Tibial nerve (tissue), 4 donors: ENCODE measurements around the gene FBXO30.

Source experiments
- CTCF ChIP-seq, 5 experiments: fragments of 200-600 bp in 3 of 5; fragments of 450-650 bp in 2 of 5; sonication (generic) in 3 of 5; IDR thresholded peaks; one replicate each; pipeline ENCODE4 v1.5.1; 2016 to 2019; ENCODE audit warnings: antibody characterized with exemption in 5 of 5, mild to moderate bottlenecking in 3 of 5, moderate library complexity in 2 of 5
- EP300 ChIP-seq, 2 donors: sonication (generic); formaldehyde crosslinking; IDR thresholded peaks; one replicate each; pipeline ENCODE4 v1.6.1; 2017; ENCODE audit warnings: antibody characterized with exemption in 2 of 2, mild to moderate bottlenecking in 1 of 2
- POLR2A ChIP-seq, 2 donors: fragments of 450-650 bp; IDR thresholded peaks; one replicate each; pipeline ENCODE4 v1.6.1; 2017; ENCODE audit warnings: antibody characterized with exemption in 2 of 2, mild to moderate bottlenecking in 2 of 2, moderate library complexity in 2 of 2

- TF ChIP-seq CTCF (IDR thresholded peaks at IDR 0.05): no peak
- no peak for TF ChIP-seq POLR2A (IDR thresholded peaks at IDR 0.05)
- TF ChIP-seq EP300 (IDR thresholded peaks at IDR 0.05): no peak
Observed at GRCh38 chr6:145755682-145756081, 58.9 kb downstream of the FBXO30 start.
